GM19023 (cell line): ENCODE data around the gene DDIT4.
A peak's percentile ranks its signal among the peaks of the same experiment; 100 is the strongest.
"Not testable (repeated sequence)": the region's sequence is repeated elsewhere in the genome, so short reads cannot be mapped to it uniquely, and the experiment has no call there.

Experiments used
- ATAC-seq: cut with Tn5 transposase; IDR thresholded peaks from one replicate; pipeline ENCODE4 v1.9.1; 2021; ENCODE audit warnings: mild to moderate bottlenecking, moderate library complexity; ENCODE audit not compliant: unreplicated experiment

Gene DDIT4

GRCh38 chr10:72248468-72249151 is 25.1 kb upstream of the DDIT4 start:
- ATAC-seq: peak; percentile 85

- ATAC-seq: not testable (repeated sequence)
Observed at GRCh38 chr10:72249176-72249862, 24.4 kb upstream of the DDIT4 start.

GRCh38 chr10:72250666-72251065 is 23.1 kb upstream of the DDIT4 start:
- ATAC-seq: no peak

GRCh38 chr10:72251635-72252034 is 22.1 kb upstream of the DDIT4 start:
- no peak for ATAC-seq

GRCh38 chr10:72252972-72253371 is 20.8 kb upstream of the DDIT4 start:
- ATAC-seq: no peak

- no peak for ATAC-seq
Observed at GRCh38 chr10:72253578-72253977, 20.1 kb upstream of the DDIT4 start.

- ATAC-seq: no peak
Observed at GRCh38 chr10:72254813-72255568, 18.7 kb upstream of the DDIT4 start.

GRCh38 chr10:72255977-72256729 is 17.6 kb upstream of the DDIT4 start:
- ATAC-seq: no peak

- ATAC-seq: no peak
Observed at GRCh38 chr10:72257051-72257892, 16.5 kb upstream of the DDIT4 start.

GRCh38 chr10:72258617-72259016 is 15.1 kb upstream of the DDIT4 start:
- ATAC-seq: no peak

- ATAC-seq: no peak
Observed at GRCh38 chr10:72259491-72260238, 14.1 kb upstream of the DDIT4 start.

GRCh38 chr10:72260239-72260975 is 13.3 kb upstream of the DDIT4 start:
- peak; percentile 64 for ATAC-seq

GRCh38 chr10:72260976-72261783 is 12.5 kb upstream of the DDIT4 start:
- peak; percentile 48 for ATAC-seq

GRCh38 chr10:72261784-72262404 is 11.8 kb upstream of the DDIT4 start:
- ATAC-seq: peak; percentile 12

- ATAC-seq: no peak
Observed at GRCh38 chr10:72263613-72264241, 10.0 kb upstream of the DDIT4 start.

- ATAC-seq: no peak
Observed at GRCh38 chr10:72264536-72264935, 9.2 kb upstream of the DDIT4 start.

- ATAC-seq: no peak
Observed at GRCh38 chr10:72265508-72265907, 8.2 kb upstream of the DDIT4 start.
